HCT116 (cell line): ENCODE measurements around the gene CHST8. TPM values are rescaled to one million over a fixed set of nuclear protein-coding genes. Genes with fewer than 3 reads are reported as not detected.

ENCODE experiments used
- ATAC-seq: fragments of 200-7000 bp; cut with Tn5 transposase; 2 replicates; pipeline ENCODE4 v1.9.1; 2020; ENCODE audit warnings: mild to moderate bottlenecking, moderate library complexity
- BruUV-seq: library from RNA; stranded (reverse); fragments of 400-500 nt; replicated peaks from 2 replicates; lab custom pipeline; 2021; lab: Mats Ljungman, UMichigan
- CTCF ChIA-PET: fragments of 300-600 bp; sonication (Branson Sonifier 250); formaldehyde crosslinking; loops from one replicate; lab custom pipeline; 2021; ENCODE audit warnings: antibody characterized with exemption; lab: Charles Lee
- POLR2A ChIA-PET: fragments of 300-600, 350-600 bp; sonication (Branson Sonifier 250); formaldehyde crosslinking; loops from one replicate; lab custom pipeline; 2021; ENCODE audit warnings: antibody characterized with exemption; lab: Charles Lee
- RAD21 ChIA-PET, 2 experiments: fragments of 300-600 bp; sonication (Branson Sonifier 250); formaldehyde crosslinking; loops; one replicate each; lab custom pipeline; 2023; ENCODE audit warnings: low total read pairs in 2 of 2; ENCODE audit not compliant: uncharacterized antibody in 2 of 2, unreplicated experiment in 2 of 2, low non-redundant PET in 1 of 2; lab: Charles Lee
- DNase-seq: peaks from one replicate; pipeline ENCODE4 v3.0.0-alpha.2; 2010; ENCODE audit warnings: low read depth, low spot score
- H2AFZ ChIP-seq: fragments of 200-600 bp; shearing (Covaris generic), sonication (generic); 2 replicates; pipeline ENCODE4 v1.6.1; 2017; ENCODE audit warnings: low read depth, mixed run types, mixed read lengths, antibody characterized with exemption, low read length; ENCODE audit not compliant: poor library complexity, severe bottlenecking
- H3K27ac ChIP-seq: 2 replicates; pipeline ENCODE4 v1.5.1; 2012; ENCODE audit warnings: low read depth, low read length
- H3K27me3 ChIP-seq: fragments of 200-600 bp; sonication (generic); 2 replicates; pipeline ENCODE4 v1.6.1; 2016; ENCODE audit warnings: mixed run types, low read length, mixed read lengths; ENCODE audit not compliant: insufficient read depth
- H3K36me3 ChIP-seq, 2 experiments: fragments of 200-500 bp in 1 of 2; fragments of 200-600 bp in 1 of 2; sonication (Bioruptor generic) in 1 of 2; sonication (generic) in 1 of 2; 2 replicates each; pipeline versions ENCODE4 v1.5.1 to v1.6.1; 2014 to 2016; ENCODE audit warnings: low read length in 2 of 2, inconsistent platforms in 1 of 2, mixed read lengths in 1 of 2, mixed run types in 1 of 2; ENCODE audit not compliant: insufficient read depth in 2 of 2, control insufficient read depth in 1 of 2
- H3K4me1 ChIP-seq, 2 experiments: fragments of 200-600 bp in 1 of 2; sonication (generic) in 1 of 2; 2 replicates each; pipeline versions ENCODE4 v1.5.1 to v1.6.1; 2012 to 2017; ENCODE audit warnings: low read length in 2 of 2, inconsistent platforms in 1 of 2, mild to moderate bottlenecking in 1 of 2, mixed read lengths in 1 of 2, mixed run types in 1 of 2, moderate library complexity in 1 of 2; ENCODE audit not compliant: insufficient read depth in 2 of 2, control insufficient read depth in 1 of 2
- H3K4me2 ChIP-seq: fragments of 200-600 bp; sonication (generic); 2 replicates; pipeline ENCODE4 v1.6.1; 2017; ENCODE audit warnings: mixed run types, low read length, mixed read lengths
- H3K4me3 ChIP-seq, 2 experiments: fragments of 200-600 bp in 1 of 2; sonication (generic) in 1 of 2; replicated peaks in 1 of 2; 2 replicates each; pipeline ENCODE4 v1.5.1; 2011 to 2016; ENCODE audit warnings: low read length in 2 of 2, control low read depth in 1 of 2, low read depth in 1 of 2, mild to moderate bottlenecking in 1 of 2, mixed read lengths in 1 of 2, mixed run types in 1 of 2
- H3K79me2 ChIP-seq: fragments of 200-600 bp; sonication (generic); 2 replicates; pipeline ENCODE4 v1.6.1; 2017; ENCODE audit warnings: mild to moderate bottlenecking, mixed run types, low read length, moderate library complexity, mixed read lengths; ENCODE audit not compliant: insufficient read depth
- H3K9ac ChIP-seq: fragments of 200-600 bp; sonication (generic); 2 replicates; pipeline ENCODE4 v1.6.1; 2016; ENCODE audit warnings: low read length, mixed read lengths
- H3K9me2 ChIP-seq: fragments of 200-600 bp; sonication (generic), shearing (Covaris generic); 2 replicates; pipeline ENCODE4 v1.6.1; 2017; ENCODE audit warnings: mixed run types, mild to moderate bottlenecking, moderate library complexity; ENCODE audit not compliant: insufficient read depth
- H3K9me3 ChIP-seq, 2 experiments: fragments of 200-500 bp in 1 of 2; fragments of 200-600 bp in 1 of 2; sonication (Bioruptor generic) in 1 of 2; sonication (generic) in 1 of 2; 2 replicates each; pipeline ENCODE4 v1.6.1; 2014 to 2017; ENCODE audit warnings: low read length in 2 of 2, mixed read lengths in 2 of 2, inconsistent platforms in 1 of 2, low read depth in 1 of 2, mild to moderate bottlenecking in 1 of 2, mixed run types in 1 of 2, moderate library complexity in 1 of 2; ENCODE audit not compliant: control insufficient read depth in 1 of 2, insufficient read depth in 1 of 2
- H4K20me1 ChIP-seq: fragments of 200-600 bp; sonication (generic), shearing (Covaris generic); 2 replicates; pipeline ENCODE4 v1.6.1; 2017; ENCODE audit warnings: mixed run types, mild to moderate bottlenecking, moderate library complexity; ENCODE audit not compliant: insufficient read depth
- CBX3 ChIP-seq: IDR thresholded peaks from 2 replicates; pipeline ENCODE4 v1.6.1; 2012; ENCODE audit warnings: low read depth
- CEBPB ChIP-seq: IDR thresholded peaks from 2 replicates; pipeline ENCODE4 v1.6.1; 2012; ENCODE audit warnings: low read depth
- EGR1 ChIP-seq: IDR thresholded peaks from 2 replicates; pipeline ENCODE4 v1.6.1; 2012; ENCODE audit warnings: low read depth
- ELF1 ChIP-seq: IDR thresholded peaks from 2 replicates; pipeline ENCODE4 v1.6.1; 2012; ENCODE audit warnings: low read depth, borderline replicate concordance
- EZH2 ChIP-seq: fragments of 200-600 bp; sonication (generic); IDR thresholded peaks from 2 replicates; pipeline ENCODE4 v1.6.1; 2017; ENCODE audit warnings: antibody characterized with exemption, mixed run types
- FOSL1 ChIP-seq: IDR thresholded peaks from 2 replicates; pipeline ENCODE4 v1.6.1; 2012; ENCODE audit warnings: low read depth
- POLR2A ChIP-seq: IDR thresholded peaks from 2 replicates; pipeline ENCODE4 v1.7.0; 2011; ENCODE audit warnings: borderline replicate concordance; ENCODE audit not compliant: insufficient read depth, insufficient read length; ENCODE audit errors: extremely low read depth
- POLR2AphosphoS5 ChIP-seq: IDR thresholded peaks from 2 replicates; pipeline ENCODE4 v1.6.1; 2011; ENCODE audit warnings: mild to moderate bottlenecking, low read depth, low read length, moderate library complexity
- RAD21 ChIP-seq: IDR thresholded peaks from 2 replicates; pipeline ENCODE4 v1.6.1; 2012; ENCODE audit warnings: low read depth, mild to moderate bottlenecking
- SIN3A ChIP-seq: IDR thresholded peaks from 2 replicates; pipeline ENCODE4 v1.6.1; 2012; ENCODE audit warnings: low read depth
- SP1 ChIP-seq: IDR thresholded peaks from 2 replicates; pipeline ENCODE4 v1.6.1; 2012; ENCODE audit warnings: low read depth
- SRF ChIP-seq: IDR thresholded peaks from 2 replicates; pipeline ENCODE4 v1.6.1; 2012; ENCODE audit warnings: low read depth
- TCF7L2 ChIP-seq: IDR thresholded peaks from 2 replicates; pipeline ENCODE4 v1.7.0; 2011; ENCODE audit warnings: borderline replicate concordance, inconsistent platforms; ENCODE audit not compliant: insufficient read depth, insufficient read length; ENCODE audit errors: extremely low read depth
- YY1 ChIP-seq: IDR thresholded peaks from 2 replicates; pipeline ENCODE4 v1.6.1; 2011; ENCODE audit warnings: low read length, low read depth, moderate library complexity, mild to moderate bottlenecking; ENCODE audit not compliant: insufficient replicate concordance; ENCODE audit errors: extremely low read depth
- ZFX ChIP-seq: fragments of 450-650 bp; IDR thresholded peaks from 2 replicates; pipeline ENCODE4 v1.6.1; 2017
- ZNF274 ChIP-seq: fragments of 200-500 bp; sonication (Bioruptor generic); IDR thresholded peaks from 2 replicates; pipeline ENCODE4 v1.6.1; 2014; ENCODE audit warnings: mild to moderate bottlenecking, low read depth, low read length, inconsistent platforms
- intact Hi-C: fragments of 100-400 bp; cut with micrococcal nuclease; formaldehyde crosslinking; loops from 2 replicates; pipeline ENCODE4 v1.10.0; 2022
- total RNA-seq: library from RNA; stranded (reverse); gene quantifications from one replicate; pipeline ENCODE4 v1.2.1, GENCODE V29; 2021; ENCODE audit not compliant: unreplicated experiment
- TF ChIP-seq, protein P1 (sequence below): IDR thresholded peaks from 2 replicates; pipeline ENCODE4 v1.6.1; 2012
- TF ChIP-seq, protein P2 (sequence below), 3 experiments: fragments of 200-600 bp in 1 of 3; sonication (generic) in 1 of 3; IDR thresholded peaks in 2 of 3; conservative IDR thresholded peaks in 1 of 3; 2 replicates each; pipeline ENCODE4 v1.5.1; 2012 to 2017; ENCODE audit warnings: low read depth in 2 of 3, low read length in 2 of 3, antibody characterized with exemption in 1 of 3, borderline replicate concordance in 1 of 3, control low read depth in 1 of 3, mild to moderate bottlenecking in 1 of 3, mixed read lengths in 1 of 3, mixed run types in 1 of 3, moderate library complexity in 1 of 3; ENCODE audit not compliant: insufficient read depth in 1 of 3
- TF ChIP-seq, protein P3 (sequence below): IDR thresholded peaks from 2 replicates; pipeline ENCODE4 v1.6.1; 2012; ENCODE audit warnings: low read depth

The CHST8 gene
- total RNA-seq, 1 experiment from 2014 or later = not detected

DNA sequence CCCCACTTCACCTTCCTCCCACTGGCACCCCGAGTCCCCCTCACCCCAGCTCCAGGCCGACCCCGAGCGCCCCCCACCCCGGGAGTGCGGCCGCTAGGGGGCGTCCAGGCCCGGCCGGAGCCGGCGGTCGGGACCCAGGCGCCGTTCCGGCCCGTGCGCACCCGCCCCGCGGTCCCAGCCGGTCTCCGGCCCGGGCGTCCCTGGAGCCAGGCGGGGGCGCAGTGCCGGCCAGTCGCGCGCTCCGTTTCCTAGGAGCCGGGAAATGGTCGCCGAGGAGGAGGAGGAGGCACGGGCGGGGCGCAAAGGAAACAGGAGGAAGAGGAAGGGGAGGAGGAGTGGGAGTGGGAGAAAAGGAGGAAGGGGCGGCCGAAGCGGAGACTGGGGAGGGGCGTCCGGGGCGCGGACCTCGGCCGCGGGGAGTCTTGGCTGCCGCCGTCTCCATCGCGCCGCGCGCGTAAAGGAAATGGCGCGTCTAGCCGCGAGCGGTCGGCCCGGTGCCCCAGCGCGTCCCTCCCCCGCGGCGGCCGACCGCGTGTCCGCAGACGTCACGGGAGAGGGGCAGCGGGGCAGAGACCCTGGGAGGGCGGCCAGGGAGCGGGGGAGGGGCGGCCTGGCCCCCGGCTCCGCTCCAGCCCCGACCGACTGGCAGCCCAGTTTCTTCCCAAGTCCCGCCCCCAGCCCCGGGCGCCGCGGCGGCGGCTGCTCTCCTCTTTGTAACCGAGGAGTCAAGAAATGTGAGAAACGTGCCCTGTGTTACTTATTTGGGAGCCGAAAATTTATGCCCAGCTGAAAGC lies 173.8 kb downstream of the CHST8 start:
- H3K36me3 ChIP-seq = no peaks in the 10 kb centered on the region
- no peaks in the 10 kb centered on the region for H3K27me3 ChIP-seq
- H3K9me2 ChIP-seq = no peaks in the 10 kb centered on the region
- peak overlapping the region; percentile 59 to 65 for H3K4me3 ChIP-seq
- no peak overlapping the region for H2AFZ ChIP-seq
- DNase-seq (no peak), ATAC-seq (peak; percentile 77)
- H3K4me1 ChIP-seq = peaks cover 7 to 15% of the 10 kb centered on the region in 2 experiments; a peak in 3 of 4 replicates
- intact Hi-C loops = loop anchor here (5.0 kb wide), 1 partner anchor 202 kb away; no protein-coding TSS in a partner anchor
- peak overlapping the region; percentile 72 for H3K9ac ChIP-seq
- CTCF ChIA-PET = interaction anchor here (0.7 to 2.7 kb wide), 6 partner anchors 18 to 422 kb away, joined by 3 to 15 read pairs (median 9); no protein-coding TSS in a partner anchor
- POLR2A ChIA-PET = interaction anchor here (0.5 kb wide), 1 partner anchor 27 kb away, joined by 3 read pairs; no protein-coding TSS in a partner anchor
- RAD21 ChIA-PET = interaction anchor here (0.6 to 1.1 kb wide), 2 partner anchors 81 to 301 kb away, joined by 3 to 4 read pairs; no protein-coding TSS in a partner anchor
- peak overlapping the region; percentile 85 for H3K4me2 ChIP-seq
- no peaks in the 10 kb centered on the region for H3K79me2 ChIP-seq
- no peaks in the 10 kb centered on the region for H4K20me1 ChIP-seq
- peak overlapping the region; percentile 83 for H3K27ac ChIP-seq
- no peaks in the 10 kb centered on the region for H3K9me3 ChIP-seq
- BruUV-seq = no TSS peak
- no peak for TF ChIP-seq CBX3
- TF ChIP-seq FOSL1 = no peak
- no peak for TF ChIP-seq ZFX
- TF ChIP-seq RAD21 = peak; percentile 44; the same call in 1 of the 2 replicates
- TF ChIP-seq, protein P1, sequence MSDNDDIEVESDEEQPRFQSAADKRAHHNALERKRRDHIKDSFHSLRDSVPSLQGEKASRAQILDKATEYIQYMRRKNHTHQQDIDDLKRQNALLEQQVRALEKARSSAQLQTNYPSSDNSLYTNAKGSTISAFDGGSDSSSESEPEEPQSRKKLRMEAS = peak; percentile 60
- no peak for TF ChIP-seq ELF1
- no peak for TF ChIP-seq CEBPB
- TF ChIP-seq TCF7L2 = peak; percentile 47
- TF ChIP-seq ZNF274 = no peak
- TF ChIP-seq SP1 = no peak
- TF ChIP-seq, protein P2, sequence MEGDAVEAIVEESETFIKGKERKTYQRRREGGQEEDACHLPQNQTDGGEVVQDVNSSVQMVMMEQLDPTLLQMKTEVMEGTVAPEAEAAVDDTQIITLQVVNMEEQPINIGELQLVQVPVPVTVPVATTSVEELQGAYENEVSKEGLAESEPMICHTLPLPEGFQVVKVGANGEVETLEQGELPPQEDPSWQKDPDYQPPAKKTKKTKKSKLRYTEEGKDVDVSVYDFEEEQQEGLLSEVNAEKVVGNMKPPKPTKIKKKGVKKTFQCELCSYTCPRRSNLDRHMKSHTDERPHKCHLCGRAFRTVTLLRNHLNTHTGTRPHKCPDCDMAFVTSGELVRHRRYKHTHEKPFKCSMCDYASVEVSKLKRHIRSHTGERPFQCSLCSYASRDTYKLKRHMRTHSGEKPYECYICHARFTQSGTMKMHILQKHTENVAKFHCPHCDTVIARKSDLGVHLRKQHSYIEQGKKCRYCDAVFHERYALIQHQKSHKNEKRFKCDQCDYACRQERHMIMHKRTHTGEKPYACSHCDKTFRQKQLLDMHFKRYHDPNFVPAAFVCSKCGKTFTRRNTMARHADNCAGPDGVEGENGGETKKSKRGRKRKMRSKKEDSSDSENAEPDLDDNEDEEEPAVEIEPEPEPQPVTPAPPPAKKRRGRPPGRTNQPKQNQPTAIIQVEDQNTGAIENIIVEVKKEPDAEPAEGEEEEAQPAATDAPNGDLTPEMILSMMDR (IDR thresholded peaks at IDR 0.05 in 2 of 3, conservative IDR thresholded peaks at IDR 0.05 in 1 of 3; ENCODE audit: borderline replicate concordance in 1 of 3, insufficient read depth in 1 of 3, low read depth in 2 of 3, low read length in 2 of 3) = peak; percentile 61 to 75 (median 74); a peak in 5 of 6 replicates
- no peak for TF ChIP-seq SIN3A
- no peak for TF ChIP-seq SRF
- TF ChIP-seq EZH2 = no peak
- peak; percentile 49 for TF ChIP-seq YY1
- no peak for TF ChIP-seq POLR2A
- peak; percentile 41; the same call in 1 of the 2 replicates for TF ChIP-seq EGR1
- TF ChIP-seq POLR2AphosphoS5 = peak; percentile 24; the same call in 1 of the 2 replicates
- TF ChIP-seq, protein P3, sequence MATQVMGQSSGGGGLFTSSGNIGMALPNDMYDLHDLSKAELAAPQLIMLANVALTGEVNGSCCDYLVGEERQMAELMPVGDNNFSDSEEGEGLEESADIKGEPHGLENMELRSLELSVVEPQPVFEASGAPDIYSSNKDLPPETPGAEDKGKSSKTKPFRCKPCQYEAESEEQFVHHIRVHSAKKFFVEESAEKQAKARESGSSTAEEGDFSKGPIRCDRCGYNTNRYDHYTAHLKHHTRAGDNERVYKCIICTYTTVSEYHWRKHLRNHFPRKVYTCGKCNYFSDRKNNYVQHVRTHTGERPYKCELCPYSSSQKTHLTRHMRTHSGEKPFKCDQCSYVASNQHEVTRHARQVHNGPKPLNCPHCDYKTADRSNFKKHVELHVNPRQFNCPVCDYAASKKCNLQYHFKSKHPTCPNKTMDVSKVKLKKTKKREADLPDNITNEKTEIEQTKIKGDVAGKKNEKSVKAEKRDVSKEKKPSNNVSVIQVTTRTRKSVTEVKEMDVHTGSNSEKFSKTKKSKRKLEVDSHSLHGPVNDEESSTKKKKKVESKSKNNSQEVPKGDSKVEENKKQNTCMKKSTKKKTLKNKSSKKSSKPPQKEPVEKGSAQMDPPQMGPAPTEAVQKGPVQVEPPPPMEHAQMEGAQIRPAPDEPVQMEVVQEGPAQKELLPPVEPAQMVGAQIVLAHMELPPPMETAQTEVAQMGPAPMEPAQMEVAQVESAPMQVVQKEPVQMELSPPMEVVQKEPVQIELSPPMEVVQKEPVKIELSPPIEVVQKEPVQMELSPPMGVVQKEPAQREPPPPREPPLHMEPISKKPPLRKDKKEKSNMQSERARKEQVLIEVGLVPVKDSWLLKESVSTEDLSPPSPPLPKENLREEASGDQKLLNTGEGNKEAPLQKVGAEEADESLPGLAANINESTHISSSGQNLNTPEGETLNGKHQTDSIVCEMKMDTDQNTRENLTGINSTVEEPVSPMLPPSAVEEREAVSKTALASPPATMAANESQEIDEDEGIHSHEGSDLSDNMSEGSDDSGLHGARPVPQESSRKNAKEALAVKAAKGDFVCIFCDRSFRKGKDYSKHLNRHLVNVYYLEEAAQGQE = no peak
